CD4-positive, alpha-beta T cell (primary cell): ENCODE results near the gene FAAH. TPM values are rescaled to one million over a fixed set of nuclear protein-coding genes. Genes with fewer than 3 reads are reported as not detected.
A peak's percentile ranks its signal among the peaks of the same experiment; 100 is the strongest.

Source experiments
- ATAC-seq: fragments of 200-7000 bp; cut with Tn5 transposase; one replicate; pipeline ENCODE4 v1.10.0; 2022; ENCODE audit warnings: mild to moderate bottlenecking; ENCODE audit not compliant: poor library complexity
- CTCF ChIA-PET: fragments of 350-600 bp; sonication (Branson Sonifier 250); formaldehyde crosslinking; loops from one replicate; lab custom pipeline; 2021; ENCODE audit warnings: antibody characterized with exemption, inconsistent platforms; lab: Charles Lee
- POLR2A ChIA-PET: fragments of 350-600 bp; sonication (Branson Sonifier 250); formaldehyde crosslinking; loops from one replicate; lab custom pipeline; 2021; ENCODE audit warnings: antibody characterized with exemption, inconsistent platforms; lab: Charles Lee
- DNase-seq, 14 experiments: peaks; one replicate each; pipeline ENCODE4 v3.0.0-alpha.2; 2013 to 2020; ENCODE audit warnings: mixed read lengths in 2 of 14
- H3K27ac ChIP-seq, 2 donors: one replicate each; pipeline versions ENCODE4 v1.5.1 to v1.7.0; 2013; ENCODE audit warnings: low read length in 2 of 2, low read depth in 1 of 2, mild to moderate bottlenecking in 1 of 2
- H3K27me3 ChIP-seq, 2 experiments: 1 replicate in 1 of 2; 2 replicates in 1 of 2; pipeline versions ENCODE4 v1.6.1 to v1.7.0; 2013; ENCODE audit warnings: low read length in 2 of 2, control low read depth in 1 of 2, mild to moderate bottlenecking in 1 of 2, moderate library complexity in 1 of 2; ENCODE audit not compliant: insufficient read depth in 2 of 2, control insufficient read depth in 1 of 2
- H3K36me3 ChIP-seq: one replicate; pipeline ENCODE4 v1.6.1; 2013; ENCODE audit warnings: low read length, control low read depth; ENCODE audit not compliant: insufficient read depth
- H3K4me1 ChIP-seq: one replicate; pipeline ENCODE4 v1.6.1; 2013; ENCODE audit warnings: low read length, control low read depth; ENCODE audit not compliant: insufficient read depth
- H3K4me3 ChIP-seq: one replicate; pipeline ENCODE4 v1.5.1; 2013; ENCODE audit warnings: mild to moderate bottlenecking, low read length, moderate library complexity
- H3K9me3 ChIP-seq, 2 experiments: 1 replicate in 1 of 2; 2 replicates in 1 of 2; pipeline versions ENCODE4 v1.6.1 to v1.7.0; 2013; ENCODE audit warnings: low read length in 2 of 2, mild to moderate bottlenecking in 2 of 2, control low read depth in 1 of 2, moderate library complexity in 1 of 2; ENCODE audit not compliant: control insufficient read depth in 1 of 2, insufficient read depth in 1 of 2
- H3K27ac Mint-ChIP-seq: one replicate; pipeline ENCODE4 v1.8.0; 2020; ENCODE audit warnings: mixed read lengths
- H3K27me3 Mint-ChIP-seq: one replicate; pipeline ENCODE4 v1.8.0; 2021; ENCODE audit warnings: mixed read lengths
- H3K36me3 Mint-ChIP-seq: one replicate; pipeline ENCODE4 v1.8.0; 2021; ENCODE audit warnings: low read depth, mixed read lengths
- H3K4me1 Mint-ChIP-seq: one replicate; pipeline ENCODE4 v1.8.0; 2021; ENCODE audit warnings: low read depth, mixed read lengths
- H3K4me3 Mint-ChIP-seq: one replicate; pipeline ENCODE4 v1.8.0; 2020; ENCODE audit warnings: mild to moderate bottlenecking, mixed read lengths
- H3K9me3 Mint-ChIP-seq: one replicate; pipeline ENCODE4 v1.8.0; 2020; ENCODE audit warnings: mixed read lengths
- intact Hi-C, 2 experiments: fragments of 100-400 bp; cut with DNase I in 1 of 2; cut with micrococcal nuclease in 1 of 2; formaldehyde crosslinking; loops; one replicate each; pipeline versions ENCODE4 v1.15.1 to v1.9.0; 2023 to 2025; cut with DNase I, micrococcal nuclease
- total RNA-seq, 174 experiments: library from RNA in 2 of 174; stranded (reverse) in 2 of 174; gene quantifications; one replicate each; pipeline ENCODE4 v1.2.3 and lab custom pipeline; 2021 to 2026
- TF ChIP-seq, protein P1 (sequence below): fragments of 200-600 bp; IDR thresholded peaks from one replicate; pipeline ENCODE4 v1.8.0; 2022; ENCODE audit warnings: antibody characterized with exemption, mild to moderate bottlenecking

FAAH gene
- total RNA-seq, 2 experiments from 2014 or later, result 11.7 to 15.0 TPM

DNA sequence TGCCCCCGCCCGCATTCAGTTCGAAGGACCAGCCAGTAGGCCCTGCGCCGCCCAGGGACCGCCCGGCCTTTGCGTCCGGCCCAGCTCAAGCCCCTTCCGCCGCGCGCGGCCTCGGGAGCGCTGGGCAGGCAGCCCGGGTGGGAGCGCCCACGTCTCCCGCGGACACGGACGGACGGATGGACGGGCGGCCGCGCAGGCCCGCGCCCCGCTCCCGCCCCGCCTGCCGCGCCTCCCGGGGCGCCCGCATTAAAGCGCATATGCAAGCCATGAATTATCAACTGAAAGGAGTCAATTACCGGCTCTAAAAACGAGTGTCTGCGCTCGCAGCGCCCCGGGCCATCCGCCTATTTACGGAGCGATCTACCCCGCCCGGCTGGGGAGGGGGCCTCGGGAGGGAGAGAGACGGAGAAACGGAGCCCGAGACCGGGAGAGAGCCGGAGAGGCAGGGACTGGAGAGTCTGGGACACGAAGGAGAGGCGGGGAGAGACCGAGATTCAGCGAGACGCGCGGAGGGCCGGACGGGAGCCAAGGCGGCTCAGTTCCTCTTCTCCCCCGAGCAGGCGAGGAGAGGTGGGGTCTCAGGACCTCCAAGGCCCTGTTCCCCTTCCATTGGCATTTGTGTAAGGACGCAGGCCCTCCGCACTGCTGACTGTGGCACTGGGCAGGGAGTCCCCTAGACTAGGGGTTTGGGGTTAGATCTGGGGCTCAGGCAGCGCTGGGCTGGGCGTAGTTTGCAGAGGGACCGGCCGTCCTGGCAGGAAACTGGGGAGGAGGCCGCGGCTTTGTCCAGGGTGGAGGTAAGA, 54.2 kb downstream of the FAAH start:
- ChIA-PET POLR2A (interaction anchor here (0.7 to 1.3 kb wide), 2 partner anchors 40 to 77 kb away, joined by 3 read pairs; no protein-coding TSS in a partner anchor), CTCF (interaction anchor here (1.0 kb wide), 1 partner anchor 74 kb away, joined by 3 read pairs; no protein-coding TSS in a partner anchor)
- no peak for DNase-seq
- Mint-ChIP-seq H3K27me3 (peaks cover 83% of the 10 kb centered on the region), H3K4me1 (peaks cover 20% of the 10 kb centered on the region), H3K27ac (no peak overlapping the region), H3K36me3 (no peaks in the 10 kb centered on the region), H3K4me3 (peak overlapping the region; percentile 62), H3K9me3 (no peaks in the 10 kb centered on the region)
- Histone ChIP-seq H3K9me3 (peaks cover 0 to 10% of the 10 kb centered on the region in 2 experiments), H3K27ac (no peak overlapping the region), H3K4me3 (no peak overlapping the region), H3K36me3 (no peaks in the 10 kb centered on the region), H3K4me1 (peaks cover 22% of the 10 kb centered on the region), H3K27me3 (peaks cover 29 to 59% of the 10 kb centered on the region in 2 experiments)
- no peak for ATAC-seq
- TF ChIP-seq, protein P1, sequence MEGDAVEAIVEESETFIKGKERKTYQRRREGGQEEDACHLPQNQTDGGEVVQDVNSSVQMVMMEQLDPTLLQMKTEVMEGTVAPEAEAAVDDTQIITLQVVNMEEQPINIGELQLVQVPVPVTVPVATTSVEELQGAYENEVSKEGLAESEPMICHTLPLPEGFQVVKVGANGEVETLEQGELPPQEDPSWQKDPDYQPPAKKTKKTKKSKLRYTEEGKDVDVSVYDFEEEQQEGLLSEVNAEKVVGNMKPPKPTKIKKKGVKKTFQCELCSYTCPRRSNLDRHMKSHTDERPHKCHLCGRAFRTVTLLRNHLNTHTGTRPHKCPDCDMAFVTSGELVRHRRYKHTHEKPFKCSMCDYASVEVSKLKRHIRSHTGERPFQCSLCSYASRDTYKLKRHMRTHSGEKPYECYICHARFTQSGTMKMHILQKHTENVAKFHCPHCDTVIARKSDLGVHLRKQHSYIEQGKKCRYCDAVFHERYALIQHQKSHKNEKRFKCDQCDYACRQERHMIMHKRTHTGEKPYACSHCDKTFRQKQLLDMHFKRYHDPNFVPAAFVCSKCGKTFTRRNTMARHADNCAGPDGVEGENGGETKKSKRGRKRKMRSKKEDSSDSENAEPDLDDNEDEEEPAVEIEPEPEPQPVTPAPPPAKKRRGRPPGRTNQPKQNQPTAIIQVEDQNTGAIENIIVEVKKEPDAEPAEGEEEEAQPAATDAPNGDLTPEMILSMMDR, result no peak
- intact Hi-C loops, result no loop called here

DNA sequence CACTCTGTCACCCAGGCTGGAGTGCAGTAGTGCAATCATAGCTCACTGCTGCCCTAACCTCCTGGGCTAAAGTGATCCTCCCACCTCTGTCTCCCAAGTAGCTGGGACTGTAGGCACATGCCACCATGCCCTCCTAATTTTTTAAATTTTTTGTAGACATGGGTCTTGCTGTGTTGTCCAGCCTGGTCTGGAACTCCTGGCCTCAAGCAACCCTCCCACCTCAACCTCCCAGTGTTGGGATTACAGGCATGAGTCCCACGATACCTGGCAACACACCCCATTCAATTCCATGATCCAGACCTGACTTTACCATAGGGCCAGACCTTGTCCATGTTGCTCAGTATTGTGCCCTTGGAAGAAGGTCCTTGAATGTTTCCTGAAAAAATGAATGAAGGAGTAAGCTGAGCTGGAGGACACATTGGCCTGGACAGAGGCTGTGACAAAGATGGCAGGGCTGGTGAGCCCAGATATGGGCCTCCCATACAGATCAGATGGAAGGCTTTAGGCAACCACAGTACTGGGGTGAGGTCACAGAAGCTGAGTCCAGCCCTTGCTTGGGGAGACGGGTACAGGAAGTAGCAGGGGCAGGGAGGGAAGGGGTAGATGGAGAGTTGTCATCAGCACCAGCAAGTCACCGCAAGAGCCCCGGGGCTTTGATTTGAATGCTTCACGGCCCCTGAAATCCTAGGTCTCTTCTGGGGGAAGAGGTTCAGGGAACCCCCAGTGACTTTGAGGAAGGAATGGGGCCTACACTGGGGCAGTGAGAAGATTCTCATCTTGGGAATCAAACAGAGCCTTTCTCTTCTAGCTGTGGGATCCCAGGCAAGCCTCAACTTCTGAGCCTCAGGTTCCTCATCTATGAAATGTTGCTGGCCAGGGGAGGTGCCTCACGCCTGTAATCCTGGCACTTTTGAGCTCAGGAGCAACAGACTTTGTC, 55.4 kb downstream of the FAAH start:
- no peaks in the 10 kb centered on the region for H3K36me3 ChIP-seq
- no peak overlapping the region for H3K4me3 ChIP-seq
- ChIA-PET CTCF (no interaction called here), POLR2A (no interaction called here)
- H3K27me3 Mint-ChIP-seq, result peaks cover 94% of the 10 kb centered on the region
- no peaks in the 10 kb centered on the region for H3K9me3 Mint-ChIP-seq
- DNase-seq, result no peak
- ATAC-seq, result no peak
- peaks cover 20% of the 10 kb centered on the region for H3K4me1 Mint-ChIP-seq
- TF ChIP-seq, protein P1, result no peak
- H3K4me1 ChIP-seq, result peaks cover 22% of the 10 kb centered on the region
- no peak overlapping the region for H3K27ac Mint-ChIP-seq
- intact Hi-C loops, result no loop called here
- peaks cover 29 to 59% of the 10 kb centered on the region in 2 experiments for H3K27me3 ChIP-seq
- H3K27ac ChIP-seq, result no peak overlapping the region
- H3K4me3 Mint-ChIP-seq, result no peak overlapping the region
- H3K9me3 ChIP-seq, result peaks cover 0 to 10% of the 10 kb centered on the region in 2 experiments
- H3K36me3 Mint-ChIP-seq, result no peaks in the 10 kb centered on the region

DNA sequence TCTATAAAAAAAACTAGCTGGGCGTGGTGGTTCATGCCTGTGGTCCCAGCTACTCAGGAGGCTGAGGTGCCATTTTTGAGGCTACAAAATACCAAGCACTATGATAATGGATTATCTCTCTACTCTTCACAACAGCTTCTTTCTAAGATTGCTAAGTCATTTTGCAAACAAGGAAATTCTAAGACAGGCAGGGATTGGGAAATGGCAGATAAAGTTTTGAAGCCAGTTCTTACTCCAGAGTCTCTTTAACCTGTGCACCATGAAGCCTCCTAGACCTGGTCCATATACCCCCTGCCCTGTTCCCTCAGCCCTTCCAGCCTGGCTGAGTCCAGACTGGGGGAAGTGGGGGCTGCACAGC, 56.0 kb downstream of the FAAH start:
- POLR2A ChIA-PET, result no interaction called here
- no peak overlapping the region for H3K27ac Mint-ChIP-seq
- CTCF ChIA-PET, result no interaction called here
- H3K4me3 Mint-ChIP-seq, result no peak overlapping the region
- Histone ChIP-seq H3K27me3 (peaks cover 29 to 59% of the 10 kb centered on the region in 2 experiments), H3K36me3 (no peaks in the 10 kb centered on the region), H3K27ac (no peak overlapping the region), H3K4me1 (peaks cover 22% of the 10 kb centered on the region), H3K9me3 (peaks cover 0 to 10% of the 10 kb centered on the region in 2 experiments), H3K4me3 (no peak overlapping the region)
- peaks cover 98% of the 10 kb centered on the region for H3K27me3 Mint-ChIP-seq
- intact Hi-C loops, result no loop called here
- no peak for DNase-seq
- H3K4me1 Mint-ChIP-seq, result peaks cover 20% of the 10 kb centered on the region
- no peak for ATAC-seq
- H3K36me3 Mint-ChIP-seq, result no peaks in the 10 kb centered on the region
- no peaks in the 10 kb centered on the region for H3K9me3 Mint-ChIP-seq
- TF ChIP-seq, protein P1, result no peak
